Psoas muscle (tissue), 8 donors: ENCODE measurements around the gene CPNE2. TPM values are rescaled to one million over a fixed set of nuclear protein-coding genes. Genes with fewer than 3 reads are reported as not detected.

Experiments
- ATAC-seq, 4 donors: fragments of 200-7000 bp; cut with Tn5 transposase; one replicate each; pipeline ENCODE4 v1.9.1; 2020; ENCODE audit warnings: moderate library complexity in 3 of 4, mild to moderate bottlenecking in 2 of 4
- DNase-seq, 2 donors: peaks; one replicate each; pipeline ENCODE4 v3.0.0-alpha.2; 2020
- H3K27ac ChIP-seq: fragments of 200-600 bp; one replicate; pipeline ENCODE4 v1.8.0; 2022
- H3K27me3 ChIP-seq, 3 donors: fragments of 200-600 bp in 1 of 3; one replicate each; pipeline versions ENCODE4 v1.6.1 to v1.8.0; 2013 to 2022; ENCODE audit warnings: low read length in 2 of 3, mild to moderate bottlenecking in 2 of 3, moderate library complexity in 1 of 3; ENCODE audit not compliant: insufficient read depth in 3 of 3
- H3K36me3 ChIP-seq, 2 donors: fragments of 200-600 bp in 1 of 2; one replicate each; pipeline versions ENCODE4 v1.6.1 to v1.8.0; 2013 to 2022; ENCODE audit warnings: low read depth in 1 of 2, mild to moderate bottlenecking in 1 of 2, moderate library complexity in 1 of 2; ENCODE audit not compliant: insufficient read depth in 1 of 2
- H3K4me1 ChIP-seq: fragments of 200-600 bp; one replicate; pipeline ENCODE4 v1.8.0; 2022
- H3K4me3 ChIP-seq: fragments of 200-600 bp; one replicate; pipeline ENCODE4 v1.8.0; 2022; ENCODE audit warnings: mild to moderate bottlenecking
- H3K9me3 ChIP-seq: fragments of 200-600 bp; one replicate; pipeline ENCODE4 v1.8.0; 2022
- CTCF ChIP-seq: fragments of 200-600 bp; IDR thresholded peaks from one replicate; pipeline ENCODE4 v1.8.0; 2022; ENCODE audit warnings: antibody characterized with exemption
- WGBS, 3 donors: extraction: QIAGEN DNeasy Blood & Tissue Kit; methylation state at CpG; one replicate each; pipeline versions ENCODE4 v1.1.6 to v1.1.7; 2013; 5-methylcytosine and 5-hydroxymethylcytosine counted together
- intact Hi-C, 2 donors: fragments of 100-400 bp; cut with DNase I; formaldehyde crosslinking; loops; one replicate each; pipeline versions ENCODE4 v1.11.0 to v1.14.2; 2022
- polyA plus RNA-seq, 3 donors: library from polyadenylated mRNA; stranded (reverse); fragments of 200-250 nt; gene quantifications; one replicate each; pipeline ENCODE4 v1.2.3, GENCODE V29; 2013
- total RNA-seq, 4 donors: library from RNA; stranded (reverse); fragmentation: NEBNext Ultra II Directional in 2 of 4; extraction: Animal tissue kit (Norgen Biotek cat#: 25700) in 2 of 4; gene quantifications; one replicate each; pipeline versions ENCODE4 v1.2.1 to v1.2.4, GENCODE V29; 2021 to 2023
- donor health status: healthy with polysubstance abuse.
- donor health status: DM: no; HTN: no; CAD: no; lungs with moderate emphysema.
- donor health status: Bipolar disorder and iron deficiency.
- donor health status: healthy.
- donor health status: DM: yes; HTN: yes; CAD: no.
- donor health status: DM: no; HTN: no; CAD: no.
- donor health status: DM: no; HTN: no; CAD: no.
- donor health status: DM: yes; HTN: yes; CAD: no.

CPNE2 gene
- total and polyA plus RNA-seq, 7 donors = 8.1 to 16.9 (median 12.4) TPM

- Histone ChIP-seq H3K4me3 (no peak overlapping the region), H3K4me1 (no peaks in the 10 kb centered on the region), H3K36me3 (peaks cover 0 to 39% of the 10 kb centered on the region in 2 donors), H3K9me3 (no peaks in the 10 kb centered on the region), H3K27me3 (no peaks in the 10 kb centered on the region), H3K27ac (no peak overlapping the region)
- no peak for TF ChIP-seq CTCF
- no peak for ATAC-seq
- WGBS, 3 donors = 78 to 81% (median 79%) methylated on average over 11 of the region's 11 CpGs
- no peak for DNase-seq
- intact Hi-C loops = no loop called here
Measured at GRCh38 chr16:57123974-57124674, 31.7 kb downstream of the CPNE2 start.

- Histone ChIP-seq H3K4me3 (no peak overlapping the region), H3K4me1 (no peaks in the 10 kb centered on the region), H3K27me3 (no peaks in the 10 kb centered on the region), H3K27ac (no peak overlapping the region), H3K9me3 (no peaks in the 10 kb centered on the region), H3K36me3 (peaks cover 0 to 30% of the 10 kb centered on the region in 2 donors)
- 96 to 97% (median 96%) methylated on average over 4 of the region's 4 CpGs for WGBS, 3 donors
- TF ChIP-seq CTCF = no peak
- ATAC-seq = no peak
- intact Hi-C loops = no loop called here
- DNase-seq = no peak
Measured at GRCh38 chr16:57125376-57125775, 33.0 kb downstream of the CPNE2 start.

DNA sequence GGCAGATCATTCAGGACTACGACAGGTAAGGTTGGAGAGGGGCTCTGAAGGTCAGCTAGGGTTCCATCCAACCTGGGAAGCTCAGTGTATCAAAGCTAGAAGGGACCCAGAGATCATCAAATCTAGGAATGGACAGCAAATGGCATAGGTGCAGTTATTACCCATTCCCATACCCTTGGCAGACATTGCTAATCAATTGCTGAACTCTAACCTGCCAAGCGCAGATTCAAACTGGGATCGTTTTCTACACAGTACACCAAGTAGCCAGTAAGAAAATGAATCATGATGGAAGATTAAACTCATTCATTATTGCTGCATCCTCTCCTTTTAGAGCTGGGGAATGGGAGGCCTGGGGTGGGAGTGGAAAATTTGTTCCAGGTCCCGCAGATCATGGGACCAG is 33.6 kb downstream of the CPNE2 start:
- peaks cover 0 to 25% of the 10 kb centered on the region in 2 donors for H3K36me3 ChIP-seq
- no peak overlapping the region for H3K27ac ChIP-seq
- no peak overlapping the region for H3K4me3 ChIP-seq
- no peaks in the 10 kb centered on the region for H3K4me1 ChIP-seq
- no peak for DNase-seq
- WGBS, 3 donors = 98% methylated on average over 4 of the region's 4 CpGs
- no peaks in the 10 kb centered on the region for H3K27me3 ChIP-seq
- intact Hi-C loops = no loop called here
- ATAC-seq = no peak
- no peak for TF ChIP-seq CTCF
- H3K9me3 ChIP-seq = no peaks in the 10 kb centered on the region

DNA sequence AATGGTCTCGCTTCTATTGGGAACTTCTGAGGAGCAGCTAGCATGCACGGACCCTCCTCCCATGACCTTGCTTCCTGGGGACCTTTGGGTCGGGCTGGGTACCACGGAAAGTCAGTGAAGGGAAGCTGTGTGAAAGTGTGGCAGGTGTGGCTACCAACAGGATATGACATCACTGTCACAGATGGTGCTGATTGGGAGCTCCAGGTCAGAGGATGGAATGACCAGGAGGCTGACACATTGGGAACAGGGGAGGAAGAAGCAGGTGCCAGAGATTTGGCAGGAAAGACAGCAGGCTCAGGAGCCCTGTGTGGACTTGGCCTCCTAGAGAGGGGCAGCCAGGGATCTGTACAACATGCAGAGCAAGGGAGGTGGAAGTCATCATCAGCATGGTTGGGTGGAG is 34.0 kb downstream of the CPNE2 start:
- DNase-seq (no peak), ATAC-seq (no peak)
- no peak overlapping the region for H3K27ac ChIP-seq
- no peaks in the 10 kb centered on the region for H3K9me3 ChIP-seq
- no peak for TF ChIP-seq CTCF
- peaks cover 0 to 21% of the 10 kb centered on the region in 2 donors for H3K36me3 ChIP-seq
- H3K4me3 ChIP-seq = no peak overlapping the region
- no peaks in the 10 kb centered on the region for H3K4me1 ChIP-seq
- H3K27me3 ChIP-seq = no peaks in the 10 kb centered on the region
- WGBS, 3 donors = 79 to 89% (median 88%) methylated on average over 4 of the region's 4 CpGs
- intact Hi-C loops = no loop called here
